ENCODE results near the gene PKD1L1. TPM values are rescaled to one million over a fixed set of nuclear protein-coding genes. Genes with fewer than 3 reads are reported as not detected.

Gene PKD1L1
- total and polyA plus RNA-seq, 4 donors, result 0.26 to 1.1 (median 0.55) TPM

GRCh38 chr7:47935336-47935735 lies 12.9 kb downstream of the PKD1L1 start:
- Histone ChIP-seq H3K4me3 (no peak overlapping the region), H3K27me3 (ENCODE audit: control insufficient read depth in 3 of 3, insufficient read depth in 3 of 3, low read length in 2 of 3) (no peaks in the 10 kb centered on the region), H3K36me3 (ENCODE audit: control insufficient read depth in 4 of 4, insufficient read depth in 4 of 4, low read length in 4 of 4) (peaks cover 0 to 1% (median 0%) of the 10 kb centered on the region in 4 donors), H3K27ac (ENCODE audit: low read depth in 1 of 2, low read length in 1 of 2) (no peak overlapping the region), H3K9me3 (ENCODE audit: control insufficient read depth in 4 of 4, insufficient read depth in 3 of 4, low read length in 3 of 4) (no peaks in the 10 kb centered on the region), H3K9ac (ENCODE audit: insufficient read depth in 1 of 2, low read length in 2 of 2) (no peak overlapping the region), H3K4me1 (ENCODE audit: control insufficient read depth in 5 of 5, insufficient read depth in 5 of 5, low read length in 5 of 5) (peaks cover 0 to 3% (median 1%) of the 10 kb centered on the region in 5 donors)
- DNase-seq (no peak), ATAC-seq (ENCODE audit: insufficient read depth, low FRiP score) (no peak)
- 95 to 97% methylated on average over 10 of the region's 10 CpGs for WGBS, 2 donors
- TF ChIP-seq, protein P1, sequence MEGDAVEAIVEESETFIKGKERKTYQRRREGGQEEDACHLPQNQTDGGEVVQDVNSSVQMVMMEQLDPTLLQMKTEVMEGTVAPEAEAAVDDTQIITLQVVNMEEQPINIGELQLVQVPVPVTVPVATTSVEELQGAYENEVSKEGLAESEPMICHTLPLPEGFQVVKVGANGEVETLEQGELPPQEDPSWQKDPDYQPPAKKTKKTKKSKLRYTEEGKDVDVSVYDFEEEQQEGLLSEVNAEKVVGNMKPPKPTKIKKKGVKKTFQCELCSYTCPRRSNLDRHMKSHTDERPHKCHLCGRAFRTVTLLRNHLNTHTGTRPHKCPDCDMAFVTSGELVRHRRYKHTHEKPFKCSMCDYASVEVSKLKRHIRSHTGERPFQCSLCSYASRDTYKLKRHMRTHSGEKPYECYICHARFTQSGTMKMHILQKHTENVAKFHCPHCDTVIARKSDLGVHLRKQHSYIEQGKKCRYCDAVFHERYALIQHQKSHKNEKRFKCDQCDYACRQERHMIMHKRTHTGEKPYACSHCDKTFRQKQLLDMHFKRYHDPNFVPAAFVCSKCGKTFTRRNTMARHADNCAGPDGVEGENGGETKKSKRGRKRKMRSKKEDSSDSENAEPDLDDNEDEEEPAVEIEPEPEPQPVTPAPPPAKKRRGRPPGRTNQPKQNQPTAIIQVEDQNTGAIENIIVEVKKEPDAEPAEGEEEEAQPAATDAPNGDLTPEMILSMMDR (IDR thresholded peaks at IDR 0.05; ENCODE audit: control extremely low read depth, extremely low read depth), result no peak

GRCh38 chr7:47934831-47935230 lies 13.4 kb downstream of the PKD1L1 start:
- WGBS, 2 donors, result 89 to 91% methylated on average over 6 of the region's 6 CpGs
- Histone ChIP-seq H3K9me3 (ENCODE audit: control insufficient read depth in 4 of 4, insufficient read depth in 3 of 4, low read length in 3 of 4) (no peaks in the 10 kb centered on the region), H3K27ac (ENCODE audit: low read depth in 1 of 2, low read length in 1 of 2) (no peak overlapping the region), H3K36me3 (ENCODE audit: control insufficient read depth in 4 of 4, insufficient read depth in 4 of 4, low read length in 4 of 4) (peaks cover 0 to 1% (median 0%) of the 10 kb centered on the region in 4 donors), H3K4me3 (no peak overlapping the region), H3K9ac (ENCODE audit: insufficient read depth in 1 of 2, low read length in 2 of 2) (no peak overlapping the region), H3K4me1 (ENCODE audit: control insufficient read depth in 5 of 5, insufficient read depth in 5 of 5, low read length in 5 of 5) (peaks cover 0 to 2% (median 0%) of the 10 kb centered on the region in 5 donors), H3K27me3 (ENCODE audit: control insufficient read depth in 3 of 3, insufficient read depth in 3 of 3, low read length in 2 of 3) (no peaks in the 10 kb centered on the region)
- DNase-seq, result no peak
- ATAC-seq (ENCODE audit: insufficient read depth, low FRiP score), result no peak
- TF ChIP-seq, protein P1 (IDR thresholded peaks at IDR 0.05; ENCODE audit: control extremely low read depth, extremely low read depth), result no peak

DNA sequence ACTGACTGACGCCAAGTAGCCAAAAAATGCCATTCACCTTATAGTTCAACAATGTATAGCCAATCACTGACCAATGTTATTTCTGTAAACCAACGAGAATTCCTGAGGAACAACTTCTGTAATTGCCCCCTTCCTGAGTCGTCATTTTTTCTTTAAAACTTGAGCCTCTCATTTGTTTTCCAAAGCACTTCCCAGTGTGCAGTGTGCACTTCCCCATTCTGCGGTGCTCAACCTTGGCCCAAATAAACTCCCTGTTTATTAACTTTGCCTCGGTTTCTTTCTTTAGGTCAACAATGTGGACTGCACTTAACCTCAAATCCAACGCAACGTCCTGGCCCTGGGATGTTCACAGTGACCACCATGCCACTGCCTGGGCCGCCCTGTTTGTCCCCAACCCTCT lies 15.1 kb downstream of the PKD1L1 start:
- H3K9ac ChIP-seq (ENCODE audit: insufficient read depth in 1 of 2, low read length in 2 of 2), result no peak overlapping the region
- ATAC-seq (ENCODE audit: insufficient read depth, low FRiP score) (no peak), DNase-seq (no peak)
- H3K4me1 ChIP-seq (ENCODE audit: control insufficient read depth in 5 of 5, insufficient read depth in 5 of 5, low read length in 5 of 5), result no peaks in the 10 kb centered on the region
- no peak overlapping the region for H3K4me3 ChIP-seq
- TF ChIP-seq, protein P1 (IDR thresholded peaks at IDR 0.05; ENCODE audit: control extremely low read depth, extremely low read depth), result no peak
- H3K36me3 ChIP-seq (ENCODE audit: control insufficient read depth in 4 of 4, insufficient read depth in 4 of 4, low read length in 4 of 4), result peaks cover 0 to 5% (median 0%) of the 10 kb centered on the region in 4 donors
- no peaks in the 10 kb centered on the region for H3K27me3 ChIP-seq (ENCODE audit: control insufficient read depth in 3 of 3, insufficient read depth in 3 of 3, low read length in 2 of 3)
- H3K9me3 ChIP-seq (ENCODE audit: control insufficient read depth in 4 of 4, insufficient read depth in 3 of 4, low read length in 3 of 4), result no peaks in the 10 kb centered on the region
- WGBS, 2 donors, result 72 to 73% methylated on average over 8 of the region's 8 CpGs
- H3K27ac ChIP-seq (ENCODE audit: low read depth in 1 of 2, low read length in 1 of 2), result no peak overlapping the region

DNA sequence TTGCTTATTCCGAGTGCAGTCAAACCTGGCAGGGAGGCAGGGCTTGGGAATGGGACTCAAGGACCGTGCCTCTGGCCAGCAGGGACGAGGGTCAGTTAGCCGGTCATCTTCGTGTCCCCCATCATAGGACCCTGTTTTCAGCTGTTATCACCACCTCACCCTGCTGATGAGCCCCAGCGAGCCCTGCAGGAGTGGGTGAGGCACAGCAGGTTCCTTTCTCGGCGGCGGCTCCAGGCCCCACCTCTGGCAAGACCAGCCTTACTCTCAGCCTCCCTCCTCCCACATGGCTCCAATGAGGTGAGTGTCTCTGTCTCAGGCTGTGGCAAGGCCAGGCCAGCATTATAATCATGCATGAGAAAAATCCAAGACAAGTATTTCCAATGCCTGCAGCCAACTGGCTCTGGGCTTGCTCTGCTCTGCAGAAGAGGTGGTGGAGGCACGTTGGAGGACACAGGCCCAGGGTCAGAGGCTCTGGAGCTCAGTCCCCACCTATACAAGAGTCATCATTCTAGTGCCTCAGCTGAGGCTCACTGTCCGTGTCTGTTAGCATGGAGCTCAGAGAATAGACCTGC lies 15.7 kb downstream of the PKD1L1 start:
- peaks cover 0 to 5% (median 0%) of the 10 kb centered on the region in 4 donors for H3K36me3 ChIP-seq (ENCODE audit: control insufficient read depth in 4 of 4, insufficient read depth in 4 of 4, low read length in 4 of 4)
- H3K9ac ChIP-seq (ENCODE audit: insufficient read depth in 1 of 2, low read length in 2 of 2), result no peak overlapping the region
- DNase-seq, result no peak
- H3K9me3 ChIP-seq (ENCODE audit: control insufficient read depth in 4 of 4, insufficient read depth in 3 of 4, low read length in 3 of 4), result no peaks in the 10 kb centered on the region
- no peaks in the 10 kb centered on the region for H3K27me3 ChIP-seq (ENCODE audit: control insufficient read depth in 3 of 3, insufficient read depth in 3 of 3, low read length in 2 of 3)
- no peak for ATAC-seq (ENCODE audit: insufficient read depth, low FRiP score)
- H3K27ac ChIP-seq (ENCODE audit: low read depth in 1 of 2, low read length in 1 of 2), result no peak overlapping the region
- H3K4me1 ChIP-seq (ENCODE audit: control insufficient read depth in 5 of 5, insufficient read depth in 5 of 5, low read length in 5 of 5), result no peaks in the 10 kb centered on the region
- TF ChIP-seq, protein P1 (IDR thresholded peaks at IDR 0.05; ENCODE audit: control extremely low read depth, extremely low read depth), result no peak
- WGBS, 2 donors, result 90 to 93% methylated on average over 11 of the region's 11 CpGs
- no peak overlapping the region for H3K4me3 ChIP-seq

Measured in lung (tissue), 12 donors.